ENCODE measurements around the gene DUSP19.

DUSP19 gene

GRCh38 chr2:183068561-183068960 is 10.0 kb upstream of the DUSP19 start:
- DNase-seq (ENCODE audit: low read depth in 2 of 2) = no peak

GRCh38 chr2:183069174-183069573 is 9.4 kb upstream of the DUSP19 start:
- no peak for DNase-seq (ENCODE audit: low read depth in 2 of 2)

GRCh38 chr2:183070942-183071844 is 7.4 kb upstream of the DUSP19 start:
- DNase-seq (ENCODE audit: low read depth in 2 of 2) = no peak

GRCh38 chr2:183072177-183072576 is 6.4 kb upstream of the DUSP19 start:
- DNase-seq (ENCODE audit: low read depth in 2 of 2) = no peak

- DNase-seq (ENCODE audit: low read depth in 2 of 2) = no peak
Measured at GRCh38 chr2:183078163-183078463, 434 bp upstream of the DUSP19 start.

GRCh38 chr2:183079139-183079775 is 710 bp downstream of the DUSP19 start:
- no peak for DNase-seq (ENCODE audit: low read depth in 2 of 2)

GRCh38 chr2:183081911-183082310 is 3.4 kb downstream of the DUSP19 start:
- no peak for DNase-seq (ENCODE audit: low read depth in 2 of 2)

- DNase-seq (ENCODE audit: low read depth in 2 of 2) = no peak
Measured at GRCh38 chr2:183088061-183088460, 9.5 kb downstream of the DUSP19 start.

GRCh38 chr2:183089192-183089851 is 10.8 kb downstream of the DUSP19 start:
- no peak for DNase-seq (ENCODE audit: low read depth in 2 of 2)

GRCh38 chr2:183091318-183091953 is 12.9 kb downstream of the DUSP19 start:
- DNase-seq (ENCODE audit: low read depth in 2 of 2) = no peak

- no peak for DNase-seq (ENCODE audit: low read depth in 2 of 2)
Measured at GRCh38 chr2:183091954-183092345, 13.4 kb downstream of the DUSP19 start.

- peak in 1 of 2 experiments; percentile 32 for DNase-seq (ENCODE audit: low read depth in 2 of 2)
Measured at GRCh38 chr2:183093857-183094657, 15.5 kb downstream of the DUSP19 start.

GRCh38 chr2:183105402-183106134 is 27.0 kb downstream of the DUSP19 start:
- DNase-seq (ENCODE audit: low read depth in 2 of 2) = no peak

GRCh38 chr2:183112577-183112976 is 34.0 kb downstream of the DUSP19 start:
- DNase-seq (ENCODE audit: low read depth in 2 of 2) = no peak

GRCh38 chr2:183113630-183114029 is 35.1 kb downstream of the DUSP19 start:
- DNase-seq (ENCODE audit: low read depth in 2 of 2) = no peak

GRCh38 chr2:183117226-183117625 is 38.7 kb downstream of the DUSP19 start:
- no peak for DNase-seq (ENCODE audit: low read depth in 2 of 2)

GRCh38 chr2:183123117-183123958 is 44.8 kb downstream of the DUSP19 start:
- DNase-seq (ENCODE audit: low read depth in 2 of 2) = no peak

- no peak for DNase-seq (ENCODE audit: low read depth in 2 of 2)
Measured at GRCh38 chr2:183123959-183124221, 45.3 kb downstream of the DUSP19 start.

GRCh38 chr2:183124222-183124956 is 45.8 kb downstream of the DUSP19 start, which contains the start of gene NUP35:
NUP35 (plus strand) TSS chr2:183124443; CDS start chr2:183124458, 15 bp downstream.
- peak; percentile 81 for DNase-seq (ENCODE audit: low read depth in 2 of 2)

GRCh38 chr2:183124957-183125255 is 46.4 kb downstream of the DUSP19 start:
- no peak for DNase-seq (ENCODE audit: low read depth in 2 of 2)

All from fibroblast of skin of left quadriceps (primary cell).